ENCODE data around the gene NIPAL4.

DNA sequence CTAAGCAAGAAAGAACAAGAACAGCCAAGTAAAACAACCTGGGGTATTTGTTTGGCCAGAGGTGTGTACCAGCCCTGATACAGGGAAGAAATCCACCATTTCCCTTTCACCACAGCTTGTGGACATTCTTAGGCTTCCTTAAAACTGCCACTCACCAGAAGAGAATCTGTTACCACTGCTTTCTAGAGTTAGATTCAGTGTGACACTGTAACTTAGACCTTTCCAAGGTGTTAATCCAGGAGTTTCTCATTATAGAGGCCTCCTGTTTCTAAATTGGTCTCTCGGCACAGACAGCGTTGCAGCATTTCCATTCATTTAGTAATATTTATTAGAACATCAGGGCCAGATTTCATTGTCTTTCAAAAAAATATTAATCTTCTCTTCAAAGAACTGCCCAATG is 55.0 kb downstream of the NIPAL4 start:
- TF ChIP-seq, protein P1, sequence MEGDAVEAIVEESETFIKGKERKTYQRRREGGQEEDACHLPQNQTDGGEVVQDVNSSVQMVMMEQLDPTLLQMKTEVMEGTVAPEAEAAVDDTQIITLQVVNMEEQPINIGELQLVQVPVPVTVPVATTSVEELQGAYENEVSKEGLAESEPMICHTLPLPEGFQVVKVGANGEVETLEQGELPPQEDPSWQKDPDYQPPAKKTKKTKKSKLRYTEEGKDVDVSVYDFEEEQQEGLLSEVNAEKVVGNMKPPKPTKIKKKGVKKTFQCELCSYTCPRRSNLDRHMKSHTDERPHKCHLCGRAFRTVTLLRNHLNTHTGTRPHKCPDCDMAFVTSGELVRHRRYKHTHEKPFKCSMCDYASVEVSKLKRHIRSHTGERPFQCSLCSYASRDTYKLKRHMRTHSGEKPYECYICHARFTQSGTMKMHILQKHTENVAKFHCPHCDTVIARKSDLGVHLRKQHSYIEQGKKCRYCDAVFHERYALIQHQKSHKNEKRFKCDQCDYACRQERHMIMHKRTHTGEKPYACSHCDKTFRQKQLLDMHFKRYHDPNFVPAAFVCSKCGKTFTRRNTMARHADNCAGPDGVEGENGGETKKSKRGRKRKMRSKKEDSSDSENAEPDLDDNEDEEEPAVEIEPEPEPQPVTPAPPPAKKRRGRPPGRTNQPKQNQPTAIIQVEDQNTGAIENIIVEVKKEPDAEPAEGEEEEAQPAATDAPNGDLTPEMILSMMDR (conservative IDR thresholded peaks at IDR 0.05; ENCODE audit: low read depth, low read length) = no peak
- TF ChIP-seq EZH2 (IDR thresholded peaks at IDR 0.05; ENCODE audit: borderline replicate concordance, low read depth, low read length, poor library complexity, severe bottlenecking) = no peak

Measured in A673 (cell line).